Body of pancreas (tissue), 4 donors: Measurements from ENCODE around the gene G6PC1.

Experiments
- POLR2A ChIP-seq, 3 donors: fragments of 450-650 bp; IDR thresholded peaks; one replicate each; pipeline ENCODE4 v1.6.1; 2016; ENCODE audit warnings: antibody characterized with exemption in 3 of 3, mild to moderate bottlenecking in 2 of 3
- TF ChIP-seq, protein P1 (sequence below), 7 experiments: fragments of 450-650 bp in 4 of 7; fragments of 200-600 bp in 3 of 7; sonication (generic) in 3 of 7; IDR thresholded peaks; one replicate each; pipeline ENCODE4 v1.5.1; 2016 to 2019; ENCODE audit warnings: antibody characterized with exemption in 7 of 7

DNA sequence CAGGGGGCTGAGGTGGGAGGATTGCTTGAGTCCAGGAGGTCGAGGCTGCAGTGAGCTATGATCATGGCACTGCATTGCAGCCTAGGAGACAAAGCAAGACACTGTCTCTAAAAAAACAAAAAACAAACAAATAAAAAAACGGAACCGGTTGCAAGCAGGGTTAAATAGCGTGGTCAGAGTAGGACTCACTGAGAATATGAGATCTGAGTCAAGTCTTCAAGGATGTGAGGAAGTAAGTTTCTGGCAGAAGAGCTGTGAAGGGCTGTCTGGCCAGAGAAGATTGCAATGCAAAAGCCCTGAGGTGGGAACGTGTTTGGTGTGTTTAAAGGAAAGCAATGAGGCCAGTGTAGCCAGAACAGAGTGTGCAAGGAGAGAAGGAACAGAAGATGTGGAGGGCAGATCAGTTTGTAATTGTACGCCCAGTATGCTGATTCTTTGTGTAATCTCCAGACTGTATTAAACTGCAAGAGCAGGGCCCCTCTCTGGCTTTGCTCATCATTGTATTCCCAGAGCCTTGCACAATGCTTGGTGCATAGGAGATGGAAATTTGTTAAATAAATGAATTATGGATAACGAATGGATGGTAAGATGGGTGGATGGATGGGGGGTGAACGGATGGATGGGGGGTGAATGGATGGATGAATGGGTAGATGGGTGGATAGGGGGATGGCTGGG, 6.3 kb downstream of the G6PC1 start:
- TF ChIP-seq, protein P1, sequence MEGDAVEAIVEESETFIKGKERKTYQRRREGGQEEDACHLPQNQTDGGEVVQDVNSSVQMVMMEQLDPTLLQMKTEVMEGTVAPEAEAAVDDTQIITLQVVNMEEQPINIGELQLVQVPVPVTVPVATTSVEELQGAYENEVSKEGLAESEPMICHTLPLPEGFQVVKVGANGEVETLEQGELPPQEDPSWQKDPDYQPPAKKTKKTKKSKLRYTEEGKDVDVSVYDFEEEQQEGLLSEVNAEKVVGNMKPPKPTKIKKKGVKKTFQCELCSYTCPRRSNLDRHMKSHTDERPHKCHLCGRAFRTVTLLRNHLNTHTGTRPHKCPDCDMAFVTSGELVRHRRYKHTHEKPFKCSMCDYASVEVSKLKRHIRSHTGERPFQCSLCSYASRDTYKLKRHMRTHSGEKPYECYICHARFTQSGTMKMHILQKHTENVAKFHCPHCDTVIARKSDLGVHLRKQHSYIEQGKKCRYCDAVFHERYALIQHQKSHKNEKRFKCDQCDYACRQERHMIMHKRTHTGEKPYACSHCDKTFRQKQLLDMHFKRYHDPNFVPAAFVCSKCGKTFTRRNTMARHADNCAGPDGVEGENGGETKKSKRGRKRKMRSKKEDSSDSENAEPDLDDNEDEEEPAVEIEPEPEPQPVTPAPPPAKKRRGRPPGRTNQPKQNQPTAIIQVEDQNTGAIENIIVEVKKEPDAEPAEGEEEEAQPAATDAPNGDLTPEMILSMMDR (IDR thresholded peaks at IDR 0.05): no peak
- TF ChIP-seq POLR2A (IDR thresholded peaks at IDR 0.05): no peak
